RCC 7860 (cell line): Measurements from ENCODE around the gene TPM1.

Source experiments
- DNase-seq: peaks from one replicate; pipeline ENCODE4 v3.0.0-alpha.2; 2015; ENCODE audit warnings: low spot score
- FAIRE-seq: peaks from 2 replicates; lab custom pipeline; 2012; peaks lifted over from hg19 to GRCh38; lab: Jason Lieb, UNC

The TPM1 gene

GRCh38 chr15:63015618-63016017 is 26.9 kb upstream of the TPM1 start:
- FAIRE-seq (peak; percentile 77), DNase-seq (peak; percentile 75)

GRCh38 chr15:63016234-63016633 is 26.3 kb upstream of the TPM1 start:
- FAIRE-seq: no peak
- DNase-seq: no peak

DNA sequence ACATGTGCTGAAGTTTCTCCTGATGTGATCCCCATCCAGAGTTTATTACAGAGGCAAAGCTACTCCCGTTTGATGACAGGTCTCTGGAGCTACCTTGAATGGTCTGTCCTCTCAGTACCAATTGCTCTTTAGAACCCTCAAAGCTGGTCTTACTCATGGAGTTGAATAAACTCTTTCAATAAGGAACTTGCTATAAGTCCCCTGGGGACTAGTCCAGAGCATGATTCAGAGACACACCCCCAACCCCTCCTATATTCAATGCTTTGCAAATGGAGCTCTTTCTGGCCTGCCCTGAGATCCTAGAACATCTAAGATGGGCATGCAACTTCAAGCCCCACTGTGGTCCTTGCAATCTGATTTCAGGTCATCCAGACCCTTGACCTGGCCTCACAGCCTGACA is 23.9 kb upstream of the TPM1 start:
- no peak for DNase-seq
- FAIRE-seq: no peak

DNA sequence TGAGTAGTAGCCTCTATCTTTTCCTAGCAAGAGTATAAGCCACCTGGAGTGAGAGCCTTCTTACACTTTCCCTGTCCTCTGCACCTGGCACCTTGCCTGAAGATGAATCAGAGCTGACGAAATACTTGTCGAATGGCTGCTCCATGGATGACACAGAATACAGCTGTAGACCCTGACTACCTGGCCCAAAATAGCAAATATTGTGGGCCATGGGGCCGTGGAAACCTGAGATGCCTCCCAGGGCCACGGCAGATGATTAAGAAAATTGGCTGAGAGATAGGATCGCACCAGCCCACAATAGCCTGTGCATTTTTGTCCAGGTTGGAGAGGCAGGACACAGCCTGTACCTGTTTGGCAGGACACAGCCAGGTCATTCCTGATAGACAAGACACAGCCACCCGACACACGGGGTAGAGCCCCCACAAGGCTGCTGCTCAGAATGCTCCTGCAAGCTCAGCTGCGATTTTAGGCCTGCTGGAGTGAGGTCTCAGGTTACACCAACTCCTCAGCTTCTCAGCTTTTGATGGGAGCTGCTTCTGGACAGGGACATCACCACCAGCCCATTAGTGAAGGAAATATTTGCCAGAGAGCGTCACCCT is 22.9 kb upstream of the TPM1 start:
- FAIRE-seq (peak; percentile 79), DNase-seq (peak; percentile 92)

DNA sequence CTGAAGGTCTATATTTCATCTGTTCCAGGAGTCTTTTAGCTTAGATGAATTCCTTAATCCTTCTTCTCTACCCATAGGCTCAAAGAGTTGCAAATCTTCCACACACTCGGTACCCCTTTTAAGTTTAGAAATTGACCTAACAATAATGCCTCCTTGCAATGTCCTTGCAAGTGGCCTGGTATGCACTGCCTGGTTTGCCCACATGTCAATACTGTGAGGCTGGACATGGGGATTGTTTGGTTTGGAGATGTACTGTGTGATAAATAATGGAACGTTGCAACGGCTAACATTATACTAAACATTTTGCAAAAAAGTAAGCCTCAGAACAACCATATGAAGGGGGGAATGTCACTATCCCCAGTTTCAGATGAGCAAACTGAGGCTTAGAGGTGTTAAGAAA is 22.4 kb upstream of the TPM1 start:
- FAIRE-seq (no peak), DNase-seq (no peak)

DNA sequence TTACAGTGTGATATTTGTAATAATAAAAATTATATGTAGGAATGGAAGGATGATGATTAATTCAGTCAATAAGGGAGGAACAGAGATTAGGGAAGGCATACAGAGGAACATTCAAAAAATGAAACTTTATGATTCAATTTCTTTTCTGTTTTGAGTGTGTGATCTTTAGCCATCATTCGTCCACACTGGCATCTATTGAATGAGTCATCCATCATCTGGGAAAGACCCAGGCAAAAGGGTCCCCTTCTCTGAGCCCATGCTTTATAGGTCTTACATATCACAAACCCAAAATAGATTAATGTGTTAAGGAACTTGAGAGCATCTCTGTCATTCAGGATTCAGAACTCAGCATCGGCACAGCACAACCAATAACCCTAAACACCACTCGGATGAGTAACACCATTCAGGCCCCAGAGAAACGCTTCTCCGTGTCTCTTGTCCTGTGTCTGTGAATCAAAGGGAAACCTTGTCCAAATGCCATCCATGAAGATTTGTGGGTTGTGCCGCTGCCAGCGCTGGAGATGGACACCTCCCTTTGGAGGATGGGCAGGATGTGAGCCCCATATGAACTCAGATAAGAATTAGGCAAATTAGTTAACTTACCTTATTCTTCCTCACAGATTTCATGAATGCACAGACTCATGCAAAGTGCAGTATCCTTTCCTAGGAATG is 21.7 kb upstream of the TPM1 start:
- FAIRE-seq: no peak
- no peak for DNase-seq

DNA sequence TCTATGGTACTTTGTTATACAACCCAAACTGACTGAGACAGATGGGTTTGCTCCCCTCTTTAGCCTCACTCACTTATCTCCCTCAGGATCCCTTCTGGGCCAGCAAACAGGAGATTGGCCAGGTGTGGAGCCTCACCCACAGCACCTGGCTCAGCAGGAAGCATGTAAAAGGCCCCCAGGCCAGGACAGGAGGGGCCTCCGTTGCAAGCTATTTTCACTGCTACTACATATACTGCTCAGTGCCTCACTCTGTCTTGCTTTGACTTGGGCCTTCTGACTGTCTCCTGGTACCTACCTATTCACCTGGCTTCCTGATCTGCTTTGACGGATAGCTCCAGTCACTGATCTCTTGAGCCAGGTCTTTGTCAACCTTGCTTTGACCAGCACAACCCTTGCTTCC is 20.4 kb upstream of the TPM1 start:
- FAIRE-seq (no peak), DNase-seq (no peak)

DNA sequence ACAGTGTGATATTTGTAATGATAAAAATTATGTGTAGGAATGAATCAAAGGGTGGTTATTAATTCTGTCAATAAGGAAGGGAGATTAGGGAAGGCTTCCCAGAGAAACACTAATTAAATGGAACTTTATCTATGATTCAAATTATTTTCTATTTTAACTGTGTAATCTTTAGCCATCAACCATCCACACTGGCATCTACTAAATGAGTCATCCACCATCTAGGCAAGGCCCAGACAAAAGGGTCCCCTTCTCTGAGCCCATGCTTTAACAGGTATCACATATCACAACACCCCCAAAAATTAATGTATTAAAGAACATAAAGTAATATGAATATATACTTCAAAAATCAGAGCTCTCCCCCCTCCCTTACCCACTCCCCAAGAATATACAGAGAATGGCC is 19.9 kb upstream of the TPM1 start:
- no peak for DNase-seq
- FAIRE-seq: no peak

- FAIRE-seq (no peak), DNase-seq (no peak)
Measured at GRCh38 chr15:63023351-63023945, 19.1 kb upstream of the TPM1 start.

GRCh38 chr15:63025460-63025859 is 17.1 kb upstream of the TPM1 start:
- DNase-seq: no peak

DNA sequence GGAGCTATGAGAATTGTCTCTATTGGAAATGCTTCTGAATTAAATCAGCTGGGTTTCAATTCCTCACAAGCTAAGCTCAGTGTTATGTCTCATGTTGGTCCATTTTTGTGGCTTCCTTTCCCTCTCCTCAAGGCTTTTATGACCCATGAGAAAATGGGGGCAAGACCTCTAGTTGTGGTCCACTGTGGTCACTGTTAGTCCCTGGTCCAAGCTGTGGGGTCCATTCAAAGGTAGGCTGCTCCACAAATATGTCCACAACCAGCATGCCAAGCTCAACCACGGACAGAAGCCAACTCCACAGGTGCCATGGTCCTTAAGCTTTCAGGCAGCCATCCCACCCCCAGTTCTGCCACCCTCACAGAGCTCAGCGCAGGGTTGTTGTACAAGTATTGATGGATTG is 14.9 kb upstream of the TPM1 start:
- no peak for DNase-seq
- no peak for FAIRE-seq

More at GRCh38 chr15:63025460-63025859, 17.1 kb upstream of the TPM1 start:
- no peak for FAIRE-seq

DNA sequence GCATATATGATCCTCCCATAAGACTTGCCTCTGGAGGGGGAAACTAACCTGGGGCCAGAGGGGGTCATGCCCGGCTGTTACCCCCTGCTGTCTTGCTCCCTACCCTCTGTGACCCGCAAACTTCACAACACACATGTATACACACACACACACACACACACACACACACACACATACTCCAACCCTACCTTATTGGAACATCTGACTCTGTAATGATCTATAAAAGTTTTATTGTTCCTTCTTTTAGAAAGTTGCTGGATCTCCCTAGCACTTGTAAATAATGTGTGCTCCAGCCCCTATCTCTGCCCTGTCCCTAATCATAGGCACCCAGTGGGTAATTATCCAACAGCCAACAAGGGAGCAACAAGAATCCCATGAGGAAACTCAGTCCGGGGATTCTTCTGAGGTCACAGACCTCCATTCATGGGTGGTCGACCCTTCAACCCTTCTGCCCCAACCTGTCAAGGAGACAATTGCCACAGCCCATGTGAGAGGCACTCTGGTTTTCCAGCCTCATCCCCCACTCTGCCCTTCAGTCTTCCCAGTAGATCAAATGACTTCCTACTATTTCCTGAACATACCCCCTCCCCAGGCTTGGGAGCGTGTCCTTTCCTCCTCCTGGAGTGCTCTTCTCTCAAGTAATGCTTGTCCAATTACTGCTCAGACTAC is 14.0 kb upstream of the TPM1 start:
- FAIRE-seq: no peak

GRCh38 chr15:63029676-63030075 is 12.9 kb upstream of the TPM1 start:
- no peak for DNase-seq

More for the DNA sequence above, 14.0 kb upstream of the TPM1 start:
- DNase-seq: no peak

DNA sequence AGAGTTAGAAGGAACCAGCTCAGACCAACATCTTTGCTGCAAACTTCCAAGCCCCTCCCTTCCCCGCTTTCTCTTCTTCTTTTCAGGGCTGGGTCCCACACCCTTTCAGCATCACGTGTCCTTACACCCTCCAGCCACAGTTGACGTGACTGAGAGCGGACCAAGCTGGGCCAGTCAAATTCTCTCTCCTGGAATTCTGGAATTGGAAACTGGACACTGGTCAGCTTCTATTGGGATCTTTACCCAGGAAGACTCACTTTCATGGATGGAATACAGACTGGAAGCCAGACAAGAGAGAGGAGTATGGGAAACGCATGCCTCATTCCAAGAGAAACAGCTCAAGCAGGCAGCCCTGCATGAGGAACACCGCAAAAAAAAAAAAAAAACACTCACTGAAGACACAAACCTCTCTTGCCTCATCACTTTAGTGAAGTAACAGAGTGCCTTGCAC is 12.4 kb upstream of the TPM1 start:
- DNase-seq (no peak), FAIRE-seq (no peak)

More at GRCh38 chr15:63029676-63030075, 12.9 kb upstream of the TPM1 start:
- no peak for FAIRE-seq

GRCh38 chr15:63034578-63034977 is 8.0 kb upstream of the TPM1 start:
- FAIRE-seq: no peak

GRCh38 chr15:63035253-63035652 is 7.3 kb upstream of the TPM1 start:
- DNase-seq (no peak), FAIRE-seq (no peak)

More at GRCh38 chr15:63034578-63034977, 8.0 kb upstream of the TPM1 start:
- DNase-seq: no peak

GRCh38 chr15:63035977-63036376 is 6.6 kb upstream of the TPM1 start:
- DNase-seq (no peak), FAIRE-seq (no peak)

GRCh38 chr15:63037976-63038720 is 4.4 kb upstream of the TPM1 start:
- no peak for DNase-seq
- no peak for FAIRE-seq

- DNase-seq (peak; percentile 58), FAIRE-seq (no peak)
Measured at GRCh38 chr15:63038926-63039673, 3.4 kb upstream of the TPM1 start.

- no peak for FAIRE-seq
- no peak for DNase-seq
Measured at GRCh38 chr15:63039811-63040210, 2.7 kb upstream of the TPM1 start.
